ENCODE measurements around the gene IL3. TPM values are rescaled to one million over a fixed set of nuclear protein-coding genes. Genes with fewer than 3 reads are reported as not detected.

IL3 gene
- total RNA-seq, 1 donor from 2014 or later, result not detected

- Histone ChIP-seq H3K4me3 (ENCODE audit: low read depth, low read length) (no peak overlapping the region), H3K27me3 (ENCODE audit: control insufficient read depth, insufficient read depth, low read length) (no peaks in the 10 kb centered on the region), H3K36me3 (ENCODE audit: control insufficient read depth, insufficient read depth, low read length) (no peaks in the 10 kb centered on the region)
- DNase-seq (ENCODE audit: low read depth), result no peak
- no peak for TF ChIP-seq CTCF (IDR thresholded peaks at IDR 0.05; ENCODE audit: insufficient read depth, low read length, poor library complexity, severe bottlenecking)
These were observed 37.7 kb downstream of the IL3 start for GRCh38 chr5:132098151-132098594.

- Histone ChIP-seq H3K4me3 (ENCODE audit: low read depth, low read length) (no peak overlapping the region), H3K27me3 (ENCODE audit: control insufficient read depth, insufficient read depth, low read length) (no peaks in the 10 kb centered on the region), H3K36me3 (ENCODE audit: control insufficient read depth, insufficient read depth, low read length) (no peaks in the 10 kb centered on the region)
- DNase-seq (ENCODE audit: low read depth), result no peak
- no peak for TF ChIP-seq CTCF (IDR thresholded peaks at IDR 0.05; ENCODE audit: insufficient read depth, low read length, poor library complexity, severe bottlenecking)
These were observed 38.2 kb downstream of the IL3 start for GRCh38 chr5:132098621-132099020.

- H3K36me3 ChIP-seq (ENCODE audit: control insufficient read depth, insufficient read depth, low read length), result no peaks in the 10 kb centered on the region
- no peaks in the 10 kb centered on the region for H3K27me3 ChIP-seq (ENCODE audit: control insufficient read depth, insufficient read depth, low read length)
- no peak for TF ChIP-seq CTCF (IDR thresholded peaks at IDR 0.05; ENCODE audit: insufficient read depth, low read length, poor library complexity, severe bottlenecking)
- no peak for DNase-seq (ENCODE audit: low read depth)
- no peak overlapping the region for H3K4me3 ChIP-seq (ENCODE audit: low read depth, low read length)
These were observed 38.8 kb downstream of the IL3 start for GRCh38 chr5:132099076-132099748.

- DNase-seq (ENCODE audit: low read depth), result no peak
- TF ChIP-seq CTCF (IDR thresholded peaks at IDR 0.05; ENCODE audit: insufficient read depth, low read length, poor library complexity, severe bottlenecking), result no peak
- Histone ChIP-seq H3K27me3 (ENCODE audit: control insufficient read depth, insufficient read depth, low read length) (no peaks in the 10 kb centered on the region), H3K4me3 (ENCODE audit: low read depth, low read length) (no peak overlapping the region), H3K36me3 (ENCODE audit: control insufficient read depth, insufficient read depth, low read length) (no peaks in the 10 kb centered on the region)
These were observed 39.5 kb downstream of the IL3 start for GRCh38 chr5:132099905-132100304.

- Histone ChIP-seq H3K36me3 (ENCODE audit: control insufficient read depth, insufficient read depth, low read length) (no peaks in the 10 kb centered on the region), H3K4me3 (ENCODE audit: low read depth, low read length) (no peak overlapping the region), H3K27me3 (ENCODE audit: control insufficient read depth, insufficient read depth, low read length) (no peaks in the 10 kb centered on the region)
- no peak for TF ChIP-seq CTCF (IDR thresholded peaks at IDR 0.05; ENCODE audit: insufficient read depth, low read length, poor library complexity, severe bottlenecking)
- peak; percentile 25 for DNase-seq (ENCODE audit: low read depth)
These were observed 40.3 kb downstream of the IL3 start for GRCh38 chr5:132100672-132101261.

Measured in kidney epithelial cell (primary cell).